WERI-Rb-1 (cell line): ENCODE results near the gene MCCC2.

Experiments
- DNase-seq: peaks from one replicate; pipeline ENCODE4 v3.0.0-alpha.2; 2020
- H3K27ac ChIP-seq: fragments of 250-450 bp; sonication (Bioruptor Pico); 2 replicates; pipeline ENCODE4 v1.5.1; 2020; ENCODE audit warnings: mild to moderate bottlenecking, moderate library complexity
- H3K27me3 ChIP-seq: fragments of 250-450 bp; sonication (Bioruptor Pico); 2 replicates; pipeline ENCODE4 v1.5.1; 2021; ENCODE audit warnings: mild to moderate bottlenecking, low read depth, moderate library complexity; ENCODE audit not compliant: insufficient read depth, severe bottlenecking
- H3K36me3 ChIP-seq: fragments of 250-450 bp; sonication (Bioruptor Pico); 2 replicates; pipeline ENCODE4 v1.5.1; 2020; ENCODE audit warnings: mild to moderate bottlenecking, moderate library complexity
- H3K4me3 ChIP-seq: 2 replicates; pipeline ENCODE4 v1.5.1; 2011; ENCODE audit warnings: low read depth, mild to moderate bottlenecking, control low read depth, low read length
- H3K9me3 ChIP-seq: fragments of 250-450 bp; sonication (Bioruptor Pico); 2 replicates; pipeline ENCODE4 v1.5.1; 2021; ENCODE audit warnings: mild to moderate bottlenecking, moderate library complexity; ENCODE audit not compliant: severe bottlenecking
- TF ChIP-seq, protein P1 (sequence below): IDR thresholded peaks from 2 replicates; pipeline ENCODE4 v1.5.1; 2011; ENCODE audit warnings: low read depth, mild to moderate bottlenecking, control low read depth, inconsistent platforms, low read length

Gene MCCC2

DNA sequence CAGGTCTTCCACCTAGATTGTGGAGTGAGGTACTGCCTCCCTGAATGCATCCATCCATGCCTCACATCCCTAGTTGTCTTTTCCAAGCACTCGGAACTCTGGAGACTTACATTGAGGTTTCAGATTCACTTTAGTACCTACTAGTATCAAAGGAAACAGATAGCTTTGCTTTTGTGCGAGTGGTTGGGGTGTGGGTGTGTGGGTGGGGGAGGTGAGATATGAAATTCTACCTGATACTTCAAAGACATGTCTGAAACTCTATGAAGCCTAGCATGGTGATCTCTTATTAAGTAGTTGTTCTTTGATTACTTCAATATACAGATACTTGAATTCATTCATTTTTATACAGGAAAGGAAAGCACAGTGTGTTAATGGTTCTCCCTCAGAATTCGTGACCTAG, 64.4 kb downstream of the MCCC2 start:
- Histone ChIP-seq H3K36me3 (peaks cover 12% of the 10 kb centered on the region), H3K27me3 (no peaks in the 10 kb centered on the region), H3K9me3 (no peaks in the 10 kb centered on the region), H3K27ac (no peak overlapping the region), H3K4me3 (no peak overlapping the region)
- TF ChIP-seq, protein P1, sequence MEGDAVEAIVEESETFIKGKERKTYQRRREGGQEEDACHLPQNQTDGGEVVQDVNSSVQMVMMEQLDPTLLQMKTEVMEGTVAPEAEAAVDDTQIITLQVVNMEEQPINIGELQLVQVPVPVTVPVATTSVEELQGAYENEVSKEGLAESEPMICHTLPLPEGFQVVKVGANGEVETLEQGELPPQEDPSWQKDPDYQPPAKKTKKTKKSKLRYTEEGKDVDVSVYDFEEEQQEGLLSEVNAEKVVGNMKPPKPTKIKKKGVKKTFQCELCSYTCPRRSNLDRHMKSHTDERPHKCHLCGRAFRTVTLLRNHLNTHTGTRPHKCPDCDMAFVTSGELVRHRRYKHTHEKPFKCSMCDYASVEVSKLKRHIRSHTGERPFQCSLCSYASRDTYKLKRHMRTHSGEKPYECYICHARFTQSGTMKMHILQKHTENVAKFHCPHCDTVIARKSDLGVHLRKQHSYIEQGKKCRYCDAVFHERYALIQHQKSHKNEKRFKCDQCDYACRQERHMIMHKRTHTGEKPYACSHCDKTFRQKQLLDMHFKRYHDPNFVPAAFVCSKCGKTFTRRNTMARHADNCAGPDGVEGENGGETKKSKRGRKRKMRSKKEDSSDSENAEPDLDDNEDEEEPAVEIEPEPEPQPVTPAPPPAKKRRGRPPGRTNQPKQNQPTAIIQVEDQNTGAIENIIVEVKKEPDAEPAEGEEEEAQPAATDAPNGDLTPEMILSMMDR: no peak
- no peak for DNase-seq

DNA sequence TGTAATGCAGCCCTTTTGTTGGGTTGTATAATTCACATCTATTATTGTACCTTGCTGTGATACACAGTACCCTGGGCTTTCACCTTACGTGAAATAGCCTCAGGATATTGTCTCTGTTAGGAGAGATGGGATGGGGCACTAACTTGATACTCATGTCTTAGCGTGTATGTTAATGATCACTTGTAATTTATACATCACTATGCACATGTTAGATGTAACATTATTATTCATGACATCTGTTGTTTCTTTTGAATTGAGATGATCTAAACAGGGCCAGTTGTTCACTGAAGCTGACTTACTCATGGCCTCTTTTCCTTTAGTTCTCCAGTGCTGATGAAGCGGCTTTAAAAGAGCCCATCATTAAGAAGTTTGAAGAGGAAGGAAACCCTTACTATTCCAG, 65.2 kb downstream of the MCCC2 start:
- no peak overlapping the region for H3K4me3 ChIP-seq
- DNase-seq: no peak
- peaks cover 12% of the 10 kb centered on the region for H3K36me3 ChIP-seq
- no peaks in the 10 kb centered on the region for H3K27me3 ChIP-seq
- TF ChIP-seq, protein P1: no peak
- H3K9me3 ChIP-seq: no peaks in the 10 kb centered on the region
- no peak overlapping the region for H3K27ac ChIP-seq

DNA sequence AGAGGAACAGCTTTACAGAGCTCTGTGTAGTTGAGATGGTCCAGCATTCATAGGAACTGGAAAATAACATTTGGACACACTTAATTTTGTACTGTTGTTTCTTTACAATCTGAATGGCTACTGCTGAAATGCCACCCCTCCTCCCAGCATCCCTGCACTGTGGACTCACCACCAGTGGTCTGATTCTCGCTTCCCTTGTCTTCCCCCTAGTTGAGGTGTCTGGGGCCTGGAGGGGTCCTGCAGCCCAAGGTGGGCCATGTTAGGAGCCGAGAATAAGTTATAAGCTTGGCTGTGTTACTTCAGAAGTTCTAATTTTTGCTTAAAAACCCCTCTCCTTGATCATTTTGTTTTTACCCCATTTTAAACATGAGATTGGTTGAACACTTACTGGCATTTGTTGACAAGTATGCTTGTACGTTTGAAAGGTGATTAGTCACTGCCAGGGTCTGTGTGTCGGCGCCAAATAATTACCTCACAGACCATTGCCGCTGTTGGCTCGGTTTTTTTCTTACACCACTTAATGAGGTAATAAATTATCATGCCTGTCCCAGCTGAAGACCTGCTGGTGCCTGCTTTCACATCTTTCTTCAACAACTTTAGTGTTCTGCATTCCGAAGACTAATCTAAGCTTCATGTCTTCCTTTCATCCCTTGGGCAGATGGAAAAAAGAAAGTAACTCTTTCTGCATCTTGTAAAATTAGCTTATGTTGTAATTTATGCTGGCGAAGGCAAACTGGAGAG, 65.8 kb downstream of the MCCC2 start:
- Histone ChIP-seq H3K36me3 (peaks cover 12% of the 10 kb centered on the region), H3K27me3 (no peaks in the 10 kb centered on the region), H3K9me3 (no peaks in the 10 kb centered on the region), H3K4me3 (no peak overlapping the region), H3K27ac (no peak overlapping the region)
- TF ChIP-seq, protein P1: no peak
- no peak for DNase-seq

DNA sequence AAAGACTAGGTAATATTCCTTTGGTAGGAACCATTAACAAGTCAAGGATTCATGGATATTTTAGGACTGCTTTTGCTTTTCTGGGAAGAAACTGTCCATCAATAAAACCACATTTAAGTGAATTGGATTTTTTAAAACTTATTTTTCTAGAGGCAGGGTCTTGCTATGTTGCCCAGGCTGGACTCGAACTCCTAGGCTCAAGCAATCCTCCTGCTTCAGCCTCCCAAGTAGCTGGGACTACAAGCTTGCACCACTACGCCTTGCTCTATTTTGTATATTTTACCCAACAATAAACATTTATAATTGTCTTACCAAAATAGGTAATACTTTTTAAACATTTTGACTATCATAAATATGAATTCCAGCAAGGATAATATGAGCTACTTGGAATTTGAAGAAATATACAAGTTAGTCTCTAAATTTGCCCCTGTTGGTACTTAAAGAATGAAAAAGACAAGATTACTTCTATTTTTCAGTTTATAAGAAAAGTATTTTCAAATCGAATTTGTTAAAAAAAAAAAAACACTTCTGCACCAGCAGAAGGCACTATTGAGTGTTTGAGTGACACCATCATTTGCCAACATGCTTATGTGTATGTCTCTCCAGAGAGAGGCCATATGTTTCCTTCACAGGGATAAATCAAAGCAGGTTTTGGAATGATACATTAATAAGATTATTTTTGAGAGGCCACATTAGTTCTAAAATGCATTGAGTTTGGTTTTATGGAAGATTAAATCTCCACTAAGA, 71.9 kb downstream of the MCCC2 start:
- DNase-seq: no peak
- Histone ChIP-seq H3K27ac (no peak overlapping the region), H3K9me3 (no peaks in the 10 kb centered on the region), H3K27me3 (no peaks in the 10 kb centered on the region), H3K36me3 (no peaks in the 10 kb centered on the region; the same call in 1 of the 2 replicates), H3K4me3 (no peak overlapping the region)
- TF ChIP-seq, protein P1: 0 out of 2 replicates have a peak, but pooled peaks have one; percentile 23

DNA sequence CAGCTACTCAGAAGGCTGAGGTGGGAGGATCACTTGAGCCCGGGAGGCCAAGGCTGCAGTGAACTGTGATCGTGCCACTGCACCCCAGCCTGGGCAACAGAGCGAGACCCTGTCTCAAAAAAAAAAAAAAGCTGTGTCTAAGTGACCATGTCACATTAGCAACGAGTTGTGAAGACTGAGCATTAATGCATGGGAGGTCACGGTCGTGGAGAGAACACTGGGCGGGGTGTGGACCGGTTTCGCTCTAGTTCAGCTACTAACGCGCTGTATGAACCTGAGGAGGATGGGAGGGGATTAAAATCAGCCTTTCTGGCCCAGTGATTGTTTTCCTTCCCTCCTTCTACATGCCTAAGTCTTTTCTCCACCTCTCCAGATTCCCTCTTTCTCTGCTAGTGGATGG, 75.2 kb downstream of the MCCC2 start:
- no peak overlapping the region for H3K4me3 ChIP-seq
- TF ChIP-seq, protein P1: no peak
- DNase-seq: no peak
- no peaks in the 10 kb centered on the region for H3K9me3 ChIP-seq
- H3K27ac ChIP-seq: no peak overlapping the region
- H3K27me3 ChIP-seq: no peaks in the 10 kb centered on the region
- H3K36me3 ChIP-seq: no peaks in the 10 kb centered on the region
